NK-92 (cell line): ENCODE data around the gene AKR1C4.
"Not testable (repeated sequence)": the region's sequence is repeated elsewhere in the genome, so short reads cannot be mapped to it uniquely, and the experiment has no call there.

ENCODE experiments used
- DNase-seq: peaks from one replicate; lab custom pipeline; 2025; ENCODE audit not compliant: unreplicated experiment; lab: John Stamatoyannopoulos, UW

The AKR1C4 gene

GRCh38 chr10:5199398-5199797 lies 2.8 kb downstream of the AKR1C4 start:
- DNase-seq = no peak

GRCh38 chr10:5206799-5207198 lies 10.2 kb downstream of the AKR1C4 start:
- DNase-seq = no peak

GRCh38 chr10:5209776-5210175 lies 13.1 kb downstream of the AKR1C4 start:
- not testable (repeated sequence) for DNase-seq

- DNase-seq = not testable (repeated sequence)
Measured at GRCh38 chr10:5210261-5210660, 13.6 kb downstream of the AKR1C4 start.

GRCh38 chr10:5211696-5212536 lies 15.3 kb downstream of the AKR1C4 start:
- no peak for DNase-seq

- no peak for DNase-seq
Measured at GRCh38 chr10:5216801-5217200, 20.2 kb downstream of the AKR1C4 start.

GRCh38 chr10:5219262-5219661 lies 22.6 kb downstream of the AKR1C4 start:
- no peak for DNase-seq

GRCh38 chr10:5222942-5223341 lies 26.3 kb downstream of the AKR1C4 start:
- DNase-seq = not testable (repeated sequence)

- DNase-seq = no peak
Measured at GRCh38 chr10:5229019-5229418, 32.4 kb downstream of the AKR1C4 start.

- no peak for DNase-seq
Measured at GRCh38 chr10:5233324-5233723, 36.7 kb downstream of the AKR1C4 start.

- DNase-seq = peak; percentile 5
Measured at GRCh38 chr10:5234106-5234860, 37.6 kb downstream of the AKR1C4 start.

- DNase-seq = not testable (repeated sequence)
Measured at GRCh38 chr10:5237541-5237940, 40.9 kb downstream of the AKR1C4 start.

- no peak for DNase-seq
Measured at GRCh38 chr10:5242585-5242984, 45.9 kb downstream of the AKR1C4 start.

- DNase-seq = no peak
Measured at GRCh38 chr10:5243521-5243987, 46.9 kb downstream of the AKR1C4 start.

GRCh38 chr10:5252177-5253037 lies 55.8 kb downstream of the AKR1C4 start:
- DNase-seq = no peak

- DNase-seq = no peak
Measured at GRCh38 chr10:5254488-5254887, 57.9 kb downstream of the AKR1C4 start.

GRCh38 chr10:5257768-5258167 lies 61.1 kb downstream of the AKR1C4 start:
- DNase-seq = not testable (repeated sequence)

GRCh38 chr10:5259132-5259951 lies 62.7 kb downstream of the AKR1C4 start:
- DNase-seq = no peak

GRCh38 chr10:5259952-5260578 lies 63.4 kb downstream of the AKR1C4 start:
- no peak for DNase-seq

- no peak for DNase-seq
Measured at GRCh38 chr10:5260828-5261227, 64.2 kb downstream of the AKR1C4 start.
